ENCODE data around the gene HS3ST5.
A peak's percentile ranks its signal among the peaks of the same experiment; 100 is the strongest.

The HS3ST5 gene, protein sequence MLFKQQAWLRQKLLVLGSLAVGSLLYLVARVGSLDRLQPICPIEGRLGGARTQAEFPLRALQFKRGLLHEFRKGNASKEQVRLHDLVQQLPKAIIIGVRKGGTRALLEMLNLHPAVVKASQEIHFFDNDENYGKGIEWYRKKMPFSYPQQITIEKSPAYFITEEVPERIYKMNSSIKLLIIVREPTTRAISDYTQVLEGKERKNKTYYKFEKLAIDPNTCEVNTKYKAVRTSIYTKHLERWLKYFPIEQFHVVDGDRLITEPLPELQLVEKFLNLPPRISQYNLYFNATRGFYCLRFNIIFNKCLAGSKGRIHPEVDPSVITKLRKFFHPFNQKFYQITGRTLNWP

DNA sequence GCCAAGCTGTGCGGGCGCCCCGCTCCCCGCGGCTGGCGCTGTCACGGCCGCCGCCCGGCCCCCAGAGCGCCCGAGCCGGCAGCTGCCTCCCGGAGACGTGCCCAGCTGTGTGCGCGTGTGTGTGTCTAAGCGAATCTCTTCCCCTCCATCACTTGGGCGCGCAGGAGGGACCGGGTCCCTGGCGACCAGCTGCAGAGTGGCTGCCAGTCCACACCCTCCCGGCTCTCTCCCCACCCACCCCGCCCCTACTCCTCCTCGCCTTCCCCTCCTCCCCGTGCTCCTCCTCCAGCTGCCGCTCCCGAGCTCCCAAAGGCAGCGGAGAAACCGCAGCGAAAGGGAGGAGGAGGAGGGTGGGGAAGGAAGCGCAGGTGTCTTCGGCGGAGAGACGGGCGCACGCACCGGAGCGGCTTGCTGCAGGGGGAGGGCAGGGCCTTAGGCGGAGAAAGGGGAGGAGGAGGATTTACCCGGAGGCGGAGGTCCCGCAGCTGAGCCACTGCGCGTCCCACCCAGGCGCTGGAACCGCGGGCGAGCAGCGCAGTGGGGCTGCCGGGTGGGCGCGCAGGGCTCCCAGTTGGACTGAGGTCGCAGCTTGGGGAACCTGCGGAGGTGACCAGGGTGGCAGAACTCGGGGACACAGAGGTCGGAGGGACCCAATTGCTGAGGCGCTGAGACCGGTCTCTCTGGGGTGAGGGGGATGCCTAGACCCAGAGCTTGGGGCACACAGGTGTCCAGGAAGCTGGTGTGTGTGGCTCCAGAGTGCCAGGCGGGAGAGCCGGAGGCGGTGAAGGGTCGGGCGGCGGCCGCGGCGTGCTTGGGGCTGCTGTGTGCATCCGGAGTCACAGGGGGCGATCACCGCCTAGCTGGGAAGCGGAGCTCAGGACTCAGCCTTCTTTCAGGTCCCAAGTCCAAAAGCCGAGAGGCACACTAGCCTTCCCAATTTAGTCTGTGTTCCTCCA, at the start of gene HS3ST5:
TSS of gene HS3ST5 (minus strand) at position 198 of the 956 bp plus-strand sequence. CDS start 280,178 bp downstream, outside the sequence.
- Mint-ChIP-seq H3K27me3 (peaks cover 24% of the 10 kb centered on the region), H3K9me3 (no peaks in the 10 kb centered on the region), H3K4me1 (no peaks in the 10 kb centered on the region), H3K27ac (ENCODE audit: low read depth) (no peak within 1 kb of the TSS), H3K36me3 (ENCODE audit: insufficient read depth) (no peaks in the 10 kb centered on the region), H3K4me3 (peak within 1 kb of the TSS; percentile 14)
- ATAC-seq (replicated peaks; ENCODE audit: extremely low read depth, poor library complexity, severe bottlenecking) (no peak), DNase-seq (ENCODE audit: low spot score in 2 of 2) (no peak)

DNA sequence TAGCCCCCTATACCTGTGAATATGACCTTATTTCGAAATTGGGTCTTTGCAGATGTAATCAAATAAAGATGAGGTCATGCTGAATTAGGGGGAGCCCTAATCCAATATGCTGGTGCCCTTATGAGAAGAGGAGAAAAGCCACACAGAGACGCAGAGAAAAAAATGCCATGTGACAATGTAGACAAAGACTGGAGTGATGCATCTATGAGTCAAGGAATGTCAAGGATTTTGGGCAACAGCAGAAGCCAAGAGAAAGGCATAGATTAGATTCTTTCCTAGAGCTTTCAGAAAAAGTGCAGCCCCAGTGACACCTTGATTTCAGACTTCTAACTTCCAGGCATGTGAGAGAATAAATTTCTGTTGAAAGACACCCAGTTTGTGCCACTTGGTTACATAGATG, 47.4 kb upstream of the HS3ST5 start:
- Mint-ChIP-seq H3K4me3 (no peak overlapping the region), H3K36me3 (ENCODE audit: insufficient read depth) (no peaks in the 10 kb centered on the region)
- no peak for ATAC-seq (replicated peaks; ENCODE audit: extremely low read depth, poor library complexity, severe bottlenecking)

GRCh38 chr6:114389111-114389510, 46.3 kb upstream of the HS3ST5 start:
- no peak for DNase-seq (ENCODE audit: low spot score in 2 of 2)
- H3K36me3 Mint-ChIP-seq (ENCODE audit: insufficient read depth) = no peaks in the 10 kb centered on the region
- no peak for ATAC-seq (replicated peaks; ENCODE audit: extremely low read depth, poor library complexity, severe bottlenecking)

More for the DNA sequence above, 47.4 kb upstream of the HS3ST5 start:
- H3K27ac Mint-ChIP-seq (ENCODE audit: low read depth) = no peak overlapping the region
- DNase-seq (ENCODE audit: low spot score in 2 of 2) = no peak
- H3K4me1 Mint-ChIP-seq = no peaks in the 10 kb centered on the region
- H3K9me3 Mint-ChIP-seq = no peaks in the 10 kb centered on the region
- H3K27me3 Mint-ChIP-seq = no peaks in the 10 kb centered on the region

GRCh38 chr6:114382406-114382805, 39.6 kb upstream of the HS3ST5 start:
- Mint-ChIP-seq H3K9me3 (peaks cover 6% of the 10 kb centered on the region), H3K36me3 (ENCODE audit: insufficient read depth) (no peaks in the 10 kb centered on the region), H3K4me1 (no peaks in the 10 kb centered on the region), H3K27ac (ENCODE audit: low read depth) (no peak overlapping the region), H3K4me3 (no peak overlapping the region), H3K27me3 (no peaks in the 10 kb centered on the region)
- no peak for DNase-seq (ENCODE audit: low spot score in 2 of 2)
- ATAC-seq (replicated peaks; ENCODE audit: extremely low read depth, poor library complexity, severe bottlenecking) = no peak

More at GRCh38 chr6:114389111-114389510, 46.3 kb upstream of the HS3ST5 start:
- Mint-ChIP-seq H3K4me3 (no peak overlapping the region), H3K4me1 (no peaks in the 10 kb centered on the region), H3K9me3 (no peaks in the 10 kb centered on the region), H3K27me3 (no peaks in the 10 kb centered on the region), H3K27ac (ENCODE audit: low read depth) (no peak overlapping the region)

DNA sequence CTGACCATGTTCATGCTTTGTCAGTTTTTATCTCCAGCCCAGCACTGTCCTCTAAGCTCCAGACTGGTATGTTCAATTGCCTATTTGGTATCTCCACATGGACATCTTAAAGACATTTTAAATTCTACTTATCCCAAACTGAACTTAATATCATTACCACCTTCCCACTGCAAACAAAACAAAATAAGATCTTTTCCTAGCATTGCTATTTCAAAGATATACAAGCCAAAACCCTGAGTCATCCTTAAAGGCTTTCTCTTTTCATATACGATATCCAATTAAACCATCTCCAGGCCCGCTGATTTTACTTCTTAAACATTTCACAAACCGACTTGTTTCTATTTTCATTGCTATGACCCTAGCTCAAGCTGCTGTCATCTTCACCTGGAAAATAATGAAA, 35.1 kb upstream of the HS3ST5 start:
- Mint-ChIP-seq H3K27me3 (no peaks in the 10 kb centered on the region), H3K4me1 (no peaks in the 10 kb centered on the region), H3K36me3 (ENCODE audit: insufficient read depth) (no peaks in the 10 kb centered on the region), H3K4me3 (no peak overlapping the region), H3K27ac (ENCODE audit: low read depth) (no peak overlapping the region), H3K9me3 (peaks cover 6% of the 10 kb centered on the region)
- no peak for ATAC-seq (replicated peaks; ENCODE audit: extremely low read depth, poor library complexity, severe bottlenecking)
- no peak for DNase-seq (ENCODE audit: low spot score in 2 of 2)

GRCh38 chr6:114376611-114377175, 33.9 kb upstream of the HS3ST5 start:
- H3K4me3 Mint-ChIP-seq = no peak overlapping the region
- no peaks in the 10 kb centered on the region for H3K36me3 Mint-ChIP-seq (ENCODE audit: insufficient read depth)
- H3K27ac Mint-ChIP-seq (ENCODE audit: low read depth) = no peak overlapping the region
- no peaks in the 10 kb centered on the region for H3K27me3 Mint-ChIP-seq
- no peaks in the 10 kb centered on the region for H3K4me1 Mint-ChIP-seq
- peaks cover 6% of the 10 kb centered on the region for H3K9me3 Mint-ChIP-seq
- DNase-seq (ENCODE audit: low spot score in 2 of 2) = no peak
- ATAC-seq (replicated peaks; ENCODE audit: extremely low read depth, poor library complexity, severe bottlenecking) = no peak

- Mint-ChIP-seq H3K27me3 (no peaks in the 10 kb centered on the region), H3K36me3 (ENCODE audit: insufficient read depth) (no peaks in the 10 kb centered on the region), H3K9me3 (peaks cover 6% of the 10 kb centered on the region), H3K4me3 (no peak overlapping the region), H3K27ac (ENCODE audit: low read depth) (no peak overlapping the region), H3K4me1 (no peaks in the 10 kb centered on the region)
- no peak for ATAC-seq (replicated peaks; ENCODE audit: extremely low read depth, poor library complexity, severe bottlenecking)
- no peak for DNase-seq (ENCODE audit: low spot score in 2 of 2)
Observed at GRCh38 chr6:114375541-114376192, 32.8 kb upstream of the HS3ST5 start.

DNA sequence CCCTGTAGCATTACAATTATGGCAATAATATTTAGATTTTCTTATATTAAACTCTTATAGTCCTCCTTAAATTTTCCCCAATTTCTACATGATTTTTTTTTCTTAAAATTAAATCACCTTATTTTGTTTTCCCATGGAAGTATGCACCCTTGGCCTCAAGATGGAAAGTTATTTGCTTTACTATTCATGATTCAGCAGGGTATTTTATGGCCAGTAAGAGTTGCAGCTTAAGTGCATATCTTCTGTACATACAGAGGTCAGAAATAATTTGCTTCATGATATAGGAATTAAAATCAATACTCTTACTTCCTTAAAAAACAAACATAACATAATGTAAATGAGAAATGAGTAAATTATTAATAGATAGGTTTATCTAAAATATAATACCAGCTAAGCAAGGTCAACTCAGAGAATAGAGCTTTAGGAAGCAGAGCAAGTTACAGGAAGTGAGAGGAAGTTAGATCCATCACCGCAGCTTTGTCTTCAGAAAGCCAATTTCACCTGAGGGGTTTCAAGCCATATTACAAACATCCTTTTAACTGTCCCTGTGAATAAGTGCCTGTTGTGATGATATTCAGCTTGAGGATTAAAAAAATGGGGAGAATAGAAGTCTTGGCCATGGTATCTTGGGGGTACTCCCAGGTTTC, 24.6 kb upstream of the HS3ST5 start:
- no peak for DNase-seq (ENCODE audit: low spot score in 2 of 2)
- H3K9me3 Mint-ChIP-seq = peaks cover under 1% of the 10 kb centered on the region
- no peaks in the 10 kb centered on the region for H3K27me3 Mint-ChIP-seq
- no peak overlapping the region for H3K4me3 Mint-ChIP-seq
- H3K27ac Mint-ChIP-seq (ENCODE audit: low read depth) = no peak overlapping the region
- no peaks in the 10 kb centered on the region for H3K36me3 Mint-ChIP-seq (ENCODE audit: insufficient read depth)
- no peak for ATAC-seq (replicated peaks; ENCODE audit: extremely low read depth, poor library complexity, severe bottlenecking)
- no peaks in the 10 kb centered on the region for H3K4me1 Mint-ChIP-seq

DNA sequence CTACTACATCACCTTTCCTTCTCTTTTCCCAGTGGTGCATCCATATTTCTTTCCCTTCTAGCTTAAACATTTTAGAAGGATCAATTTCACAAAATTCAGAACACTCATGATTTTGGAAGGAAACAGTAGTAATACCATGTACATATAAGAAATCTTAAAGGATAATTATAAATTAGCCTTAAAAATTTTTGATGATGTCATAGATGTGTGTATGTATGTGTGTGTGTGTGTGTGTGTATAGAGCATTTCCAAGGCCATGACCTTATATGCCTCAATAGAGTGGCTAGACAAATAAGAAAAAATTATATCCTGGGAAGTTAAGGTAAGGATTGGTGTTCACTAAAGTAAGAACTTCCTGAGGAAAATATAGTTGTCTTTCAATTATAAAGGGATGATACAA, 24.1 kb upstream of the HS3ST5 start:
- no peak for ATAC-seq (replicated peaks; ENCODE audit: extremely low read depth, poor library complexity, severe bottlenecking)
- H3K4me3 Mint-ChIP-seq = no peak overlapping the region
- no peak overlapping the region for H3K27ac Mint-ChIP-seq (ENCODE audit: low read depth)
- peaks cover 6% of the 10 kb centered on the region for H3K9me3 Mint-ChIP-seq
- no peaks in the 10 kb centered on the region for H3K27me3 Mint-ChIP-seq
- no peaks in the 10 kb centered on the region for H3K36me3 Mint-ChIP-seq (ENCODE audit: insufficient read depth)
- DNase-seq (ENCODE audit: low spot score in 2 of 2) = no peak
- no peaks in the 10 kb centered on the region for H3K4me1 Mint-ChIP-seq

- Mint-ChIP-seq H3K4me3 (no peak overlapping the region), H3K27ac (ENCODE audit: low read depth) (no peak overlapping the region), H3K9me3 (peaks cover 16% of the 10 kb centered on the region), H3K4me1 (no peaks in the 10 kb centered on the region), H3K27me3 (no peaks in the 10 kb centered on the region), H3K36me3 (ENCODE audit: insufficient read depth) (no peaks in the 10 kb centered on the region)
- ATAC-seq (replicated peaks; ENCODE audit: extremely low read depth, poor library complexity, severe bottlenecking) (no peak), DNase-seq (ENCODE audit: low spot score in 2 of 2) (no peak)
Observed at GRCh38 chr6:114364301-114364700, 21.5 kb upstream of the HS3ST5 start.

GRCh38 chr6:114362957-114363356, 20.1 kb upstream of the HS3ST5 start:
- DNase-seq (ENCODE audit: low spot score in 2 of 2) (no peak), ATAC-seq (replicated peaks; ENCODE audit: extremely low read depth, poor library complexity, severe bottlenecking) (no peak)
- Mint-ChIP-seq H3K36me3 (ENCODE audit: insufficient read depth) (no peaks in the 10 kb centered on the region), H3K4me3 (no peak overlapping the region), H3K4me1 (no peaks in the 10 kb centered on the region), H3K27me3 (no peaks in the 10 kb centered on the region), H3K27ac (ENCODE audit: low read depth) (no peak overlapping the region), H3K9me3 (peaks cover 17% of the 10 kb centered on the region)

- DNase-seq (ENCODE audit: low spot score in 2 of 2) (no peak), ATAC-seq (replicated peaks; ENCODE audit: extremely low read depth, poor library complexity, severe bottlenecking) (no peak)
- H3K4me1 Mint-ChIP-seq = no peaks in the 10 kb centered on the region
- no peaks in the 10 kb centered on the region for H3K36me3 Mint-ChIP-seq (ENCODE audit: insufficient read depth)
- H3K9me3 Mint-ChIP-seq = peaks cover 22% of the 10 kb centered on the region
- no peaks in the 10 kb centered on the region for H3K27me3 Mint-ChIP-seq
- H3K4me3 Mint-ChIP-seq = no peak overlapping the region
- no peak overlapping the region for H3K27ac Mint-ChIP-seq (ENCODE audit: low read depth)
Observed at GRCh38 chr6:114362396-114362795, 19.6 kb upstream of the HS3ST5 start.

Measured in central memory CD8-positive, alpha-beta T cell (primary cell).